ENCODE data around the gene BRAF. TPM values are rescaled to one million over a fixed set of nuclear protein-coding genes. Genes with fewer than 3 reads are reported as not detected.
"Not testable (repeated sequence)": the region's sequence is repeated elsewhere in the genome, so short reads cannot be mapped to it uniquely, and the experiment has no call there.

The BRAF gene
- 77.2 TPM for total RNA-seq

DNA sequence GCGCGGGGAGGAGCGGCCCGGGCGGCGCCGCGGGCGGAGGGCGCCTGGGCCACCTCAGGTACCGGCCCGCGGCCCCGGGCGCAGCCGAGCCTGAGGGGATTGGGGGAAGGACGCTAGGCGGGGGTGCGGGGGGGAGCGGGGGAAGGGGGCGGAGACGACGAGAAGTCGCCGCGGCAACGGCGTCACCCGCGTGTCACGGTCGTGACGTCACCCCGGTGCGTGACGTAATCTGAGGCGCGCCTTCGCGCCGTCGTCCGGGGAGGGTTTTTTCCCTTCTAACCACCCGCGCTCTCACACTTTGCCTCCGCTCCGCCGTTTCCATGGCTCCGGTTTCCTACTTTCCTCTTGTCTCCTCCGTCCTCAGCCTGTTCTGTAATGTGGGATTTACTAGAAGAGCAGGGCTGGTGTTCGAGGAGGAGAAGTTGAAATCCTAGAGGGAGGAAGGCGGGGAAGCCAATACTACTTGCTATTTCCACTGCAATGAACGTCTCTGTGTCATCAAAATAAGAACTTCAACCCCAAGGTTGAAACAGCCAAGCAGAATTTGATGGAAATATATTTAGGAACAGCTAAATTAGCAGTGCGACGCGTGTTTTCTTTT, at the start of gene BRAF:
Gene BRAF (minus strand): TSS at position 109 of the 601 bp plus-strand sequence. CDS start 226 bp downstream, outside the sequence.
- DNase-seq (ENCODE audit: low spot score), result peak; percentile 93

DNA sequence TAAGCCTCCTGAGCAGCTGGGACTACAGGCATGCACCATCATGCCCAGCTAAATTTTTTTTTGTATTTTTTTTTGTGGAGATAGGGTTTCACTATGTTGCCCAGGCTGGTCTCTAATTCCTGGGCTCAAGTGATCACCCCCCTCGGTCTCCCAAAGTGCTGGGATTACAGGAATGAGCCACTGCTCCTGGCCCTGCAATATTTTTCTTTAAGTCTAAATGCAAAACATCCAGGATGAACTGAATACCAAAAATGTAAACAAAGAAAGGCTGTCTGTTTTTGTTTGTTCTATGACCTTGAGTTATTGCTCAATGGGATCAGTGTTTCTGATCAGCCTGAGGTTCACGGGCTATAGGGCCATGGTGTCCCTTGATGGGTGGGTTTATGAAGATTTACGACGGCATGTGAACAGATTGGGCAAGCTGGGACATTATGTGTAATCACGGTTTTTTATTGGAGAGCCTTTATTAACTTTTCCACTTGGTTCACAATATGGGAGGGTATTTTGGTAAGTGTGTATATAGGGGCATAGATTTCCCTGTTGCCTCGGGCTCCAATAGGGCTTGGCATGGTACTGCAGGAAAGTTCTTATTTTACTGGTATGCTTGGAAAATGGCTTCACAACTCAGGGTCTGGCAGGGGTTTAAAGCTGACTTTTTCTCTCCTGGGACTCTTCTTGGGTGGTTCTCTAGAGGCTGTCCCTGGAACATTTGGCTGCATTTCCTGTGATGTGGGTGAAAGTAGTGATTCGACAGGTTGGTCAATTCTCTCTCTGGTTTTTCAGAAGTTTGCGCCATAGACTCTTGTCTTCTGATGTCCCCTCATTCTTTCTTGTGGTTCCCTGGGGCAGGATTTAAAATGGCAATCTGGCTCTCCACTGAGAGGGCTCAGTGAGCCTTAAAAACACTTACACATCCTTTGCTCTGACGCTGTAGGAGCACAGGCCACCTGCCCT, 48.4 kb upstream of the BRAF start:
- no peak for DNase-seq (ENCODE audit: low spot score)

DNA sequence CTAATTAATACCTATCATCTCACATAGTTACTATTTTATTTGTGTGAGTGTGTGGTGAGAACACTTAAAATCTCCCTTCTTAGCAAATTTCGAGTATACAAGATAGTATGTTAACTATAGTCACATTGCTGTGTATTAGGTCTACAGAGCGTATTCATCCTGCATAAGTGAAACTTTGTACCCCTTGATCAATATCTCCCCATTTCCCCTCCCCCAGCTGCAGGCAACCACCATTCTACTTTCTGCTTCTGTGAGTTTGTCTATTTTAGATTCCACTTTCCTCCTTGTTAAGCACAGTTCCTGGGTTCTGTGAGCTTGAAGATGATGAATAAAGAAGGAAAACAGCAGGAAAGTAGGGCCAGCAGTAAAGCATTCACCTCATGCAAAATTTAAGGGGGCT, 47.6 kb upstream of the BRAF start:
- DNase-seq (ENCODE audit: low spot score), result no peak

DNA sequence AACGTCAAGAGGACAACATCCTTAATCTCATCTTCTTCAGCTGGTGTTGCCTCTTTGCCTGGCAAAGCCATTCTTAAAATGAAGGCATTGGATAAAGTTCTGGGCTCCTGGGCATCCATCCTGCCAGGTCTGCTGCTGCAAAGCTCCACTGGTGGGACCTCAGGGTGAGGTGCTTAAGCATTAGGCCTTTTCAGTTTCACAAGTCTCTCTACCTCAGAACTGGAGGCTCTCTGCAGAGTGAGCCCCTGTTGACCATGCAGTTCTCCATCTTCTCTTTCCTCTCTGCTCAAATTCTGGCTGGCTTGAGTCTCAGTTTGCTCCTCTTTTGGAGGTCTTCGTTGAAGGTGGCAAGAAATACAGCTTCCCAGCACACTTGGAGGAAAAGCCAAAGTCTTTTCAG, 42.7 kb upstream of the BRAF start:
- DNase-seq (ENCODE audit: low spot score), result no peak

DNA sequence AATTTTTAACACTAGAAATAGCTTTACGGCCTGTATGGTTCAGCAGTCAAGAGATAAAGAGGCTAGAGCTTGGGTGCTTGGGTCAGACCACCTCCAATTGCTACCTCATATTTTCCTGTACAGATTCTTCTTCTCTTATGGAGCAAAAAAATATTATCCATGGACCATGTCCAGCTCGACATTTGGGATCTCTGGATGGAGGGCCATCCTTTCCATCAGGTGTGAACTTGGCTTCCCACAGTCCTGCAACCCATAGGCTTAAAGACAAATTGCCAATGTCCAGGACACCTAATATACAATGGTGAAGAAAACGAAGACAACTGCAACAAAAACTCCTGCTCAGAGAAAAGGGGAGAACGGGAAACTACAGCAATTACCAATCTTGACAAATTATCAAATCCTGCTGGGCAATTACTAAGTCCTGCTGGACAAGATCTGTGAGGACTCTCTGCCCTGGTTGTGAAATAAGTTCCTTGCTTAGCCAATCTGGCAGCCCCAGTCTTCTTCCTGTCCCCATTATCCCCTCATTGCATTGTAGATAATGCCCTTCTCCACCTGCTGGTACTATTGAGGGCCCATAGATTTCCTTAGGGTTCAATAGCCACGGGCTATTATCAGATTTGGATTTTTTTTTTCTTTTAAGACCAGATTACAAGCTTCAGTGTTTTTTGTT, 42.0 kb upstream of the BRAF start:
- no peak for DNase-seq (ENCODE audit: low spot score)

DNA sequence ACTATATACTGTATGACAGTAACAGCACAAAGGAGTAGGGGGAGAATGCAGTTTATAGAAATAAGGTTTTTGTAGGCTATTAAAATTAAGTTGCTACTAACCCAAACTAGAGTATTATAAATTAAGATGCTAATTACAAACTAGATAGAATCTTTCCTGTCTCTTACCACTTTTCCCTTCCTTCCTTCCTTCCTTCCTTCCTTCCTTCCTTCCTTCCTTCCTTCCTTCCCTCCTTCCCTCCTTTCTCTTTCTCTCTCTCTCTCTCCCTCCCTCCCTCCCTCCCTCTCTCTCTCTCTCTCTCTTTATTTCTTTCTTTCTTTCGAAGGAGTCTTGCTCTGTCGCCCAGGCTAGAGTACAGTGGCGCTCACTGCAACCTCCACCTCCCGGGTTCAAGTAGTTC, 36.4 kb upstream of the BRAF start:
- no peak for DNase-seq (ENCODE audit: low spot score)

DNA sequence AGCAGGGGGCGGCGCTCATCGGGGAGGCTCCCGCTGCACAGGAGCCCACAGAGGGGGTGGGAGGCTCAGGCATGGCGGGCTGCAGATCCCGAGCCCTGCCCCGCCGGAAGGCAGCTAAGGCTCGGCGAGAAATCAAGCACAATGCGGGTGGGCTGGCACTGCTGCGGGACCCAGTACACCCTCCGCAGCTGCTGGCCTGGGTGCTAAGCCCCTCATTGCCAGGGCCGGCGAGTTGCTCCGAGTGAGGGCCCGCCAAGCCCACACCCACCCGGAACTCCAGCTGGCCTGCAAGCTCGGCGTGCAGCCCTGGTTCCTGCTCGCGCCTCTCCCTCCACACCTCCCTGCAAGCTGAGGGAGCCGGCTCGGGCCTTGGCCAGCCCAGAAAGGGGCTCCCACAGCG, 32.3 kb upstream of the BRAF start:
- DNase-seq (ENCODE audit: low spot score), result not testable (repeated sequence)

DNA sequence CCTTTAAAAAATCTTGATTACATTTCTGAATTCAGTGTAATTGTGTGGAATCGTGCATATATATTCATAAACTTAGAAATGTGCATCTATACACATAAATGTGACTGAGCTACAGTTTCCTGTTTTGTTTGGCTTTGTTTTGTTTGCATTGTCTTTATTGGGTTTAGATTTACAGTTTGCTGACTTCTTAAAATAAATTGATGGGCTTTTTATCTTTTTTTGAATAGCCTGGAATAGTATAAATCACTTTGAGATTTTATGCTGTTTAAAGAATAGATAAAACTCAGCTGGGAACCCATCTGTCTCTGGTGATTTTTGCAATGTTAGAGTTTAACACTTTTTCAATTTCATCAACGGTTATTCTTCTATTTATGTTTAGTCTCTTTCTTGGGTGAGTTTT, 21.2 kb upstream of the BRAF start:
- no peak for DNase-seq (ENCODE audit: low spot score)

DNA sequence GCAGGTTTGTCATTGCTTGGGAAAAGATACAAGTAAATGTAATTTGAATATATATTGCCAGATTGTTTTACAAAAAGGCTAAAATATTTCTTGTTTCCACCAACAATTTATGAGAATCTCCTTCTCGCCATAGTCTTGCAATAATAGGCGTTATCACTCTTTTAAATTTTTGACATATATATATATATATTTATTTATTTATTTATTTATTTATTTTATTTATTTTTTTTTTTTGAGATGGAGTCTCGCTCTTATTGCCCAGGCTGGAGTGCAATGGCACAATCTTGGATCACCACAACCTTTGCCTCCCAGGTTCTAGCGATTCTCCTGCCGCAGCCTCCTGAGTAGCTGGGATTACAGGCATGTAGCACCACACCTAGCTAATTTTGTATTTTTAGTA, 17.5 kb upstream of the BRAF start:
- DNase-seq (ENCODE audit: low spot score), result not testable (repeated sequence)

DNA sequence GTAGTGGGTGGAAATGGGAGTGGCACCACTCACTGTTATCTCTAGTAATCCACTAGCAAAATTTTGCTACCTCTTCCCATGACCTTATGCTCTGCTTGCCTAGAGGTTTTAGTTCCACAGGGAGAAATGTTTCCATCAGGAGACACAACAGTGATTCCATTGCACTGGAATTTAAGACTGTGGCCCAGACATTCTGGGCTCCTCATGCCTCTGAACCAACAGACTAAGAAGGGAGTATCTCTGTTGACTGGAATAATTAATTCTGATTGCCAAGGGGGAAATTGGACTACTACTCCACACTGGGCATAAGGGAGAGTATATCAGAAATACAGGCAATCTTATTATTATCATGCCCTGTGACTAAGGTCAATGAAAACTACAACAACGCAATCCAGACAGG, 16.2 kb upstream of the BRAF start:
- DNase-seq (ENCODE audit: low spot score), result no peak

DNA sequence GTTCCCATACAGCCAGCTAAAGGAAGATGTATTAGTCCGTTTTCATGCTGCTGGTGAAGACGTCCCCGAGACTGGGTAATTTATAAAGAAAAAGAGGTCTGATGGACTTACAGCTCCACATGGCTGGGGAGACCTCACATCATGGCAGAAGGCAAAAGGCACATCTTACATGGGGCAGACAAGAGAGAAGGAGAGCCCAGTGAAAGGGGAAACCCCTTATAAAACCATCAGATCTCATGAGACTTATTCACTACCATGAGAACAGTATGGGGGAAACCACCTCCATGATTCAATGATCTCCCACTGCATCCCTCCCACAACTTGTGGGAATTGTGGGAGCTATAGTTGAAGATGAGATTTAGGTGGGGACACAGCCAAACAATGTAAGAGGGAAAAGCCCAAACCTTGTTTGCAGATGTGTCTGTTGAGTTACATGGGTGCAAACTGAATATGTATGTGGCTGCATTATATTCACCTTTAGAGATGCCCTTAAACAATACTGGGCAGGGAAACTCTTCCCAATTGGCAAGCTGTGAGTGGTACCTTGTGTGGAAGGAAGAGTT, 13.1 kb upstream of the BRAF start:
- no peak for DNase-seq (ENCODE audit: low spot score)

DNA sequence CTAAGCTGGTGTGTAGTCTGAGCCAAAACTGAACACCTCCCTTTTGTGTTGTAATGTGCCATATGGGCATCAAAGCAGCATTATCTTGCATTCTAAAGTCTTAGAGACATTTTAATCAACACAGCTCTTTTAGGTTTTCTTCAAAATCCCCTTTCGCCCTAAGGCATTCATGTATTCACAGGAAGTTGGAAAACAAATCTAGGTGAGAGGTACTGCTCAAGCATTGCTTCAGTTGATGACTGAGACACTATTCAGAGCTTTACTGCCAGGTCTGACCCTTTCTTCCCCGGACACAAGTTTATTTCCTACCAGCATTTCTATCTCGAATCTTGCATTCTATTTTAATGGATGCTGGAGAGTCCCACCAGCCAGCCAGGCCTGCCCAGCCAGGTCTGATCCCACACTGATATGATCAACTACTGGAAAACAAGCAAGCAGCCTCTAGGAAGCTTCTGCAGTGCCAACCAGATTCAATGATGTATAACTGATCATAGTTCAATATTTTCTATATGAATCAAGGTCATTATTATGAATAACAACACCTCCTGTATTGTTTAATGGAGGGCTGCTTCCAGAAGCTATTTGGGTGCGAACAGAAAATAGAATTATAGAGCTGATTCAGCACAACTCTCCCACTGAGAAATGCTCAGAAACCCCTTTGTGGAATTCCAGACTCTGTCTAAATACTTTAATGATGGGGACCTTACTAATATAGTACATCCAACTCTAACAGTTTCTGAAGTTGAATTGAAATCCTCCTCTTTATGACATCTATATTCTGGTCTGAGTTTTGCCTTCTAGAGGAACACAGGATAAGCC, 4.0 kb upstream of the BRAF start:
- no peak for DNase-seq (ENCODE audit: low spot score)

DNA sequence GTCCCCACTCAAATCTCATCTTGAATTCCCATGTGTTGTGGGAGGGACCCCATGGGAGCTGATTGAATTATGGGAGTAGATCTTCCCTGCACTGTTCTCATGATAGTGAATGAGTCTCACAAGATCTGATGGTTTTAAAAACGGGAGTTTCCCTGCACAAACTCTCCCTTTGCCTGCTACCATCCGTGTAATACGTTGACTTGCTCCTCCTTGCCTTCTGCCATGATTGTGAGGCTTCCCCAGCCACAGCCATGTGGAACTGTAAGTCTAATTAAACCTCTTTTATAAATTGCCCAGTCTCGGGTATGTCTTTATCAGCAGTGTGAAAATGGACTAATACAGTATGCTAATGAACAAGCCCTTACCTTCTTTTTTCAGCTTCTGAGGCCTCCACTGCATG, 3.2 kb upstream of the BRAF start:
- not testable (repeated sequence) for DNase-seq (ENCODE audit: low spot score)

DNA sequence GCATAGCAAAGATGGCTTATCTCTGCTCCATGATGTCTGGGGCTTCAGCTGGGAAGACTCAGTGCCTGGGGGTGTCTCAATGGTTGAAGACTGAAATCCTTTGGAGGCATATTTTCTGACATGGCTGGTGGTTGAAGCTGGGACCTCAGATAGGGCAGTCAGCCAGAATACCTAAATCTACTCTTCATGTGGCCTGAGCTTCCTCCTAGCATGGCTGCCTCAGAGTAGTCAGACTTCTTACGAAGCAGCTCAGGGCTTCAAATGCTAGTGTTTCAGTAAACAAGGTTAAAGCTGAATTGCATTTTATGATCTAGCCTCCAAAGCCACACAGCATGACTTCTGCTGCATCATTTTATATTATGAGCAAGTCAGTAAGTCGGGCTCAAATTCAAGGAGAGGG, 2.6 kb upstream of the BRAF start:
- no peak for DNase-seq (ENCODE audit: low spot score)

DNA sequence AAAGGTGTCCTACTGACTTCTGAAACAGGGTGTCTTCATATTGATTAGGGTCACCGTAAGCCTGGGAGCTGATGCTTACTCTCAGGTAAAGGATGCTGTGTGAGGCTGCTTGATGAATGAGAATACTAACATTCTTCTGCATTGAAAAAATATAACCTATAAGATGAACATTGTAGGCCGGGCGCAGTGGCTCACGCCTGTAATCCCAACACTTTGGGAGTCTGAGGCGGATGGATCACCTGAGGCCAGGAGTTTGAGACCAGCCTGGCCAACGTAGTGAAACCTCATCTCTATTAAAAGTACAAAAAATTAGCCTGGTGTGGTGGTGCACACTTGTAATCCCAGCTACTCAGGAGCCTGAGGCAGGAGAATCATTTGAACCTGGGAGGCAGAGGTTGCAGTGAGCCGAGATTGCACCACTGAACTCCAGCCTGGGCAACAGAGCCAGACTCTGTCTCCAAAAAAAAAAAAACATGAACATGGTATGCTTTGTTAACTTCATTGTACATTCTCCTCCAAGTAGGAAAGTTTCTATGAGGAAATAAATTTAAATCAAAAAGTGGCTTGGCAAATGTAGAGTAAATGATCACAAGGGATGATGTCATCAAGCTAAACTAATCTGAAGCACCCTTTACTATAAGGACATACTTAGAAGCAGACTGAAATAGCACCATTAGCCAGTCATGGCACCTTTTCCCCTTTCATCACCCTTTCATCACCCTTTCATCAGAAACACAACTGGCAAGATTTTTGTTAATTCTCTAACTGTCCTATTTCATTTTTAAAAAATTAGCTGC, 1.5 kb upstream of the BRAF start:
- no peak for DNase-seq (ENCODE audit: low spot score)

DNA sequence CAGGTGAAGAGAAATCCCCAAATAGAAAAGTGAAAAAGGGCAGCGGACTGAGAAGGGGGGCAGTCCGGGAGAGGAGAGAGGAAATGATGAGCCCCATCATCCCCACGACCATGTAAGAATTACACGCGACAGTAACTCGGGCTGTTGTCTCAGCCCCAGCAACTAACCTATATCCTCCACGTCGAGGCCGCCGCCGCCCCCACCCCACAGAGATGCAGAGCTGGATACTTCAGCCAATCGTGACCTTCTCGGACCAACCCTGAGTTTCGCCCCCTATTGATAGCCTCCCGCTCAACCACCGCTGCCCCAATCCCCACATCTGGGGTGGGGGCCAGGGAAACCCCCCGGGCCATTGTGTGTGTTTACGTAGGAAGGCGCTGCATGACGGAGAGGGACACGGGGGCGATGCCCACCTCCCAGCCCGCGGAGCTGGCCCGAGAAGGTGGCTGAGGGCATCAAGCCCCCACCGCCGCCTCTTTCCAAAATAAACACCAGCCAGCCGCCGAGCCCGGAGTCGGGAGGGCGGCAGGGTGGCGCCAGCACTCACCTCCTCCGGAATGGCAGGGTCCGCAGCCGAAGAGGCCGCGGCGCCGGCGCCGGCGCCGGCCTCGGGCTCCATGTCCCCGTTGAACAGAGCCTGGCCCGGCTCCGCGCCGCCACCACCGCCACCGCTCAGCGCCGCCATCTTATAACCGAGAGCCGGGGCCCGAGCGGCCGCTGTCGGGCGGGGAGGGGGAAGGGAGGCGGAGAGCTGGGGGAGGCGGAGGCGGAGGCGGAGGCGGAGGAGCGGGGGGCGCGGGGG, 509 bp downstream of the BRAF start:
- peak; percentile 79 for DNase-seq (ENCODE audit: low spot score)

DNA sequence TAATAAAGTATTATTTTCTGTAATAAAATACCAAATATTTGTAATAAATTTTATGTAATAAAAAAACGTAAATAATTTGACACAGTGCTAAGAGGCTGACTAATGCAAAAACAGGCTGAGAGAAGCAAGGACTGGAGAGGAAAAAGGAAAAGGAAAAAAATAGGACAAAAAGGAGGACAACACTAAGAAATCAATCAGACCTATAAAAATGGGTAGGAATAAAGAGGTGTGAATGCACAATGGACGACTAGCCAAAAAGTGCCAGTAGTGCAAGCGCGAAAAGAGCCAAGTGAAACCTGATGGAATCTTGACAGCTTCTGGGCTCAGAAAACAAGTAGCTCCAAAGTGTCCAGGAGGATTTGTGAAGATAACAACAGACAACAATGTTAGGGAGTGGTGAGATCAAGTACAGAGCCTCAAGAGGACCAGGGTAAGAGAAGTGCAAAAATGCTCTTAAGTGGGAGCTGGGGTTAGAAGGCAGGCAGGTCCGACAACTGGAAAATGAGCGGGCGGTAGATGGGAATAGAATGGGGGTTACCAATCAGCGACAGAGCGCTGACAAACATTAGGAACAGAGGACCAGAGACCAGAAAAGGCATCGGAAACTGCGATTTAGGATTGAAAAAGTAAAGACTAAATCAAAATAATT, 1.2 kb downstream of the BRAF start:
- DNase-seq (ENCODE audit: low spot score), result no peak

DNA sequence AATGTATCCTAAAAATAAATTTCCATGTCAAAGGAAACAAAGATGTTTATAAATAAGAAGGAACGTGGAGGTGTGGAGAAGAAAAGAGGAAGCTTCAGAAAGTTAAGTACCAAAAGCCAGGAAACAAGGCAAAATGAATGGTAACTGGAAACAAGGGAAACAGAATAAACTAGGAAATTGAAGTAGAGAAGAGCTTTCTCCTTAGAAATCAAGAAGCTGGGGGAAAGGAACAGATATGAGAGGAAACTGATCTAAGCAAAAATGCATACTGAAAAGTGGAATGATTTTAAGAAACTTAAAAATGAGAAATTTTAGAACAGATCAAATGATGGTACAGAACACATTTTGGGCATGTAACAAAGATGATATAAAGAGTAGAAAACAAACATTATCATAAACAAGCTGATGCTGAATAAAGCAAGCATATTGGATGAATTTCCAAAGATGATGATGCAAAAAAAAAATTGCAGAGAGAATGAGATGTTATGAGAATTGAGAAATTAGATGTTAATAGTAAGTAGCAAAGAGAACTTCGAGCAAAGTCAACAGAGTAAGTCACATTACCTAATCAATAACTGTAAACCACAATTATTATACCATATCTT, 1.9 kb downstream of the BRAF start:
- no peak for DNase-seq (ENCODE audit: low spot score)

DNA sequence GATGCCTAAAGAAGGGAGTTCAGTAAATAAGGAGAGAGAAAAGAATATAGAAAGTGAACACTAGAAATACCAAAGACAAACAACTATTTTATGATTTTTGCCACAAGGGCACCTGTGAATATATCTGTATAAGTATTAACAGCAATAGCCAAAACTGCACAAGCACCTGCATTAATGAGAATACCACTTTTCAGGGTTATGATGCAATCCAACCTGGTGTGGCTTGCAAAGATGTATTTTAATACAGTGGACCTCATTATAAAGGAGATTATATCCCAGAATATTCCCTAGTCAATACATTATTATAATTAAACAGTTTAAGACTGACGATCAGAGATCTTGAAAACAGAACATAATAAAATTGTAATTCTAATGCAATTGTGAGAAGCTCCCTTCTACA, 4.0 kb downstream of the BRAF start:
- no peak for DNase-seq (ENCODE audit: low spot score)

Measured in ureter (tissue), 1 donor.